NB4 (cell line): ENCODE measurements around the gene CARD19.

Experiments
- DNase-seq: peaks from one replicate; pipeline ENCODE4 v3.0.0; 2010; ENCODE audit warnings: low read depth
- H3K4me3 ChIP-seq: one replicate; pipeline ENCODE4 v1.5.1; 2011; ENCODE audit warnings: mild to moderate bottlenecking, low read depth, low read length, moderate library complexity
- CTCF ChIP-seq: IDR thresholded peaks from one replicate; pipeline ENCODE4 v1.5.1; 2012; ENCODE audit warnings: low read depth, low read length
- MYC ChIP-seq: IDR thresholded peaks from 2 replicates; pipeline ENCODE4 v1.6.1; 2011; ENCODE audit warnings: low read depth, low read length
- POLR2A ChIP-seq: IDR thresholded peaks from 2 replicates; pipeline ENCODE4 v1.6.1; 2011; ENCODE audit warnings: mild to moderate bottlenecking; ENCODE audit not compliant: insufficient read length; ENCODE audit errors: extremely low read depth
- TF ChIP-seq, protein P1 (sequence below): IDR thresholded peaks from 2 replicates; pipeline ENCODE4 v1.6.1; 2011; ENCODE audit warnings: low read depth, low read length

The CARD19 gene

GRCh38 chr9:93133681-93134014 lies 37.6 kb downstream of the CARD19 start:
- DNase-seq = peak; percentile 84
- peak overlapping the region; percentile 56 for H3K4me3 ChIP-seq

GRCh38 chr9:93134015-93134739 lies 38.2 kb downstream of the CARD19 start, which contains the start of gene NINJ1:
TSS of gene NINJ1 (minus strand) at chr9:93134251. CDS start at chr9:93134217, 34 bp downstream.
- H3K4me3 ChIP-seq = peak within 1 kb of the TSS; percentile 56
- peak; percentile 77 for DNase-seq
- TF ChIP-seq CTCF (no peak), POLR2A (peak; percentile 47)

More at GRCh38 chr9:93133681-93134014, 37.6 kb downstream of the CARD19 start:
- TF ChIP-seq MYC (peak; percentile 67; the same call in 1 of the 2 replicates), CTCF (no peak)
- TF ChIP-seq, protein P1, sequence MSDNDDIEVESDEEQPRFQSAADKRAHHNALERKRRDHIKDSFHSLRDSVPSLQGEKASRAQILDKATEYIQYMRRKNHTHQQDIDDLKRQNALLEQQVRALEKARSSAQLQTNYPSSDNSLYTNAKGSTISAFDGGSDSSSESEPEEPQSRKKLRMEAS = peak; percentile 65; the same call in 1 of the 2 replicates

GRCh38 chr9:93134740-93135444 lies 38.9 kb downstream of the CARD19 start:
- DNase-seq = no peak
- peak overlapping the region; percentile 49 for H3K4me3 ChIP-seq
- TF ChIP-seq, protein P1 = no peak
- TF ChIP-seq MYC = no peak

- TF ChIP-seq MYC (no peak), CTCF (no peak), POLR2A (no peak)
- TF ChIP-seq, protein P1 = no peak
- no peak overlapping the region for H3K4me3 ChIP-seq
- no peak for DNase-seq
Observed at GRCh38 chr9:93136011-93136440, 40.0 kb downstream of the CARD19 start.

DNA sequence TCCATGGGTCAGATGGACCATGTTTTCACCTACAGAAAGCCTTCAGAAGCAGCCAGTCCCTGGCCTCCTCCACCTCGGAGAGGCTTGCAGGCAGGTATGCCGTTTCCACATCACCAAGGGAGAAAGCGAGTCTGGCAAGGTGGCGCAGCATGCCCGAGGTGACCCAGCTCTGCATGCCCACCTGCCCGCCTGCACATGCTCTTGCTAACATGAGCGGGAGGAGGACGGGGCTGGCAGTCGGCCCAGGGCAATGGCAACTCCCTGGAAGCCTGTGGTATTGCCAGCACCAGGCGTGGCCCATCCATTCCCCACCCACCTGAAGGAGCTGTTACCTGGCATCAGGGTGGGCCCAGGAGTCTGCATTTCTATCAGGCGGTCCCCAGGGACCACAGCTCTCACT lies 41.3 kb downstream of the CARD19 start:
- H3K4me3 ChIP-seq = no peak overlapping the region
- DNase-seq = no peak
- TF ChIP-seq MYC (no peak), POLR2A (no peak), CTCF (no peak)
- TF ChIP-seq, protein P1 = no peak

DNA sequence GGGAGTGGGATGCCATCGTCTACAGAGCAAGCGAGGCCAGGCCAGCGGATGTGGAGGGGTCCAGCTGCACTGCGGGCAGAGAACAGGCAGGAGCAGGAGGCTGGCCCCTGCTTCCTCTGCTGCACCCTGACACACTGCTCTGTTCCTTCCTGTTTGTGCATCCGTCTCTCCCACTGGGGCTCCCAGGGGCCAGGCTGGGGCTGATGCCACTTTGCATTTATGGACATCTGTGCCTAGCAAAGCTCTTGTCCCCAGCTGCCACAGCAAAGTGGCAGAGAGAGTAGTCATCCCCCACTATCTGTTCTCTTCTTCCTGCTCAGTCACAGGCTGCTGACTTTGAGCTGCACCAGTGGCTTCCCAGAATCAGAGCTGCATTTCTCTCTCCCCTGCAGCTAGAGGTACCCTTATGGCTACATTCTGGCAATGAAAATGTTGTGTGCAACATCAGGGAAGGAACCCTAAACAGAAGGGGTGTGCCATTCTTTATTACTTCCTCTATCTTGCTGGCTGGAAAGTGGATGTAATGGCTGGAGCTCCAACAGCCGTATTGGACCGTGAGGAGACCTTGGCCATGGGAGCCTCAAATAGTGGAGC lies 42.3 kb downstream of the CARD19 start:
- TF ChIP-seq, protein P1 = no peak
- TF ChIP-seq POLR2A (no peak), MYC (no peak), CTCF (no peak)
- no peak for DNase-seq
- no peak overlapping the region for H3K4me3 ChIP-seq
